Body of pancreas (tissue), 4 donors: Measurements from ENCODE around the gene LHX3. TPM values are rescaled to one million over a fixed set of nuclear protein-coding genes. Genes with fewer than 3 reads are reported as not detected.
"Not testable (repeated sequence)": the region's sequence is repeated elsewhere in the genome, so short reads cannot be mapped to it uniquely, and the experiment has no call there.

Experiments
- ATAC-seq: fragments of 150-250 bp; one replicate; pipeline ENCODE4 v1.9.1; 2016
- DNase-seq, 4 donors: peaks; one replicate each; pipeline ENCODE4 v3.0.0-alpha.2; 2019
- H3K27ac ChIP-seq, 4 donors: fragments of 200-600 bp; sonication (generic); 1 replicate in 3 of 4; 2 replicates in 1 of 4; pipeline versions ENCODE4 v1.5.1 to v1.6.1; 2016 to 2019; ENCODE audit warnings: mild to moderate bottlenecking in 1 of 4, mixed read lengths in 1 of 4, moderate library complexity in 1 of 4
- H3K27me3 ChIP-seq, 2 donors: fragments of 200-600 bp; sonication (generic); one replicate each; pipeline ENCODE4 v1.6.0; 2016; ENCODE audit warnings: mild to moderate bottlenecking in 1 of 2
- H3K36me3 ChIP-seq, 2 donors: fragments of 200-600 bp; sonication (generic); replicated peaks in 1 of 2; 2 replicates each; pipeline ENCODE4 v1.5.1; 2016; ENCODE audit warnings: low read depth in 2 of 2; ENCODE audit not compliant: insufficient read depth in 1 of 2
- H3K4me1 ChIP-seq: fragments of 200-600 bp; sonication (generic); one replicate; pipeline ENCODE4 v1.6.0; 2016
- H3K4me3 ChIP-seq, 2 donors: fragments of 200-600 bp; sonication (generic); 1 replicate in 1 of 2; 2 replicates in 1 of 2; pipeline ENCODE4 v1.5.1; 2016 to 2019
- H3K9me3 ChIP-seq, 3 donors: fragments of 200-600 bp; sonication (generic); 1 replicate in 2 of 3; 2 replicates in 1 of 3; pipeline ENCODE4 v1.5.1; 2016
- CTCF ChIP-seq, 7 experiments: fragments of 450-650 bp in 4 of 7; fragments of 200-600 bp in 3 of 7; sonication (generic) in 3 of 7; IDR thresholded peaks; one replicate each; pipeline ENCODE4 v1.5.1; 2016 to 2019; ENCODE audit warnings: antibody characterized with exemption in 7 of 7
- POLR2A ChIP-seq, 3 donors: fragments of 450-650 bp; IDR thresholded peaks; one replicate each; pipeline ENCODE4 v1.6.1; 2016; ENCODE audit warnings: antibody characterized with exemption in 3 of 3, mild to moderate bottlenecking in 2 of 3
- WGBS, 2 donors: methylation state at CpG; one replicate each; pipeline ENCODE4 v1.1.5; 2017; 5-methylcytosine and 5-hydroxymethylcytosine counted together
- intact Hi-C: fragments of 100-400 bp; cut with DNase I; formaldehyde crosslinking; loops from one replicate; pipeline ENCODE4 v1.15.1; 2023
- total RNA-seq, 2 donors: library from RNA; depleted of rRNA; stranded (reverse); fragments of >200 nt; gene quantifications; one replicate each; pipeline ENCODE4 v1.1.0, GENCODE V29; 2016

Gene LHX3
- total RNA-seq, 2 donors from 2014 or later = not detected

GRCh38 chr9:136239135-136239982 is 34.4 kb upstream of the LHX3 start:
- H3K4me3 ChIP-seq = no peak overlapping the region
- TF ChIP-seq CTCF (IDR thresholded peaks at IDR 0.05) (no peak), POLR2A (IDR thresholded peaks at IDR 0.05) (no peak)
- H3K9me3 ChIP-seq = no peaks in the 10 kb centered on the region
- peaks cover 0 to 4% of the 10 kb centered on the region in 2 donors for H3K36me3 ChIP-seq
- H3K4me1 ChIP-seq = peaks cover 67% of the 10 kb centered on the region
- 56 to 64% methylated on average over 22 to 25 of the region's 25 CpGs for WGBS, 2 donors
- intact Hi-C loops = no loop called here
- peak overlapping the region in 3 of 4 donors; percentile 4 to 22 (median 7) for H3K27ac ChIP-seq
- DNase-seq = peak in 3 of 4 donors; percentile 44 to 49 (median 47)
- peak; percentile 19 for ATAC-seq
- H3K27me3 ChIP-seq = no peaks in the 10 kb centered on the region

- H3K36me3 ChIP-seq = peaks cover 0 to 4% of the 10 kb centered on the region in 2 donors
- H3K9me3 ChIP-seq = no peaks in the 10 kb centered on the region
- ATAC-seq = no peak
- 77 to 91% methylated on average over 12 of the region's 12 CpGs for WGBS, 2 donors
- H3K27me3 ChIP-seq = no peaks in the 10 kb centered on the region
- H3K4me3 ChIP-seq = no peak overlapping the region
- H3K27ac ChIP-seq = no peak overlapping the region
- TF ChIP-seq POLR2A (IDR thresholded peaks at IDR 0.05) = no peak
- no peak for TF ChIP-seq CTCF (IDR thresholded peaks at IDR 0.05)
- peaks cover 57% of the 10 kb centered on the region for H3K4me1 ChIP-seq
- DNase-seq = no peak
- intact Hi-C loops = no loop called here
These were observed 33.4 kb upstream of the LHX3 start for GRCh38 chr9:136238342-136238732.

GRCh38 chr9:136237486-136238341 is 32.8 kb upstream of the LHX3 start:
- intact Hi-C loops = no loop called here
- no peak for ATAC-seq
- DNase-seq = peak in 1 of 4 donors; percentile 33
- Histone ChIP-seq H3K4me3 (no peak overlapping the region), H3K27ac (peak overlapping the region in 2 of 4 donors; percentile 23 to 30), H3K27me3 (no peaks in the 10 kb centered on the region), H3K36me3 (peaks cover 0 to 4% of the 10 kb centered on the region in 2 donors), H3K9me3 (no peaks in the 10 kb centered on the region), H3K4me1 (peaks cover 50% of the 10 kb centered on the region)
- 69 to 85% methylated on average over 9 to 32 of the region's 32 CpGs for WGBS, 2 donors
- TF ChIP-seq POLR2A (IDR thresholded peaks at IDR 0.05) = no peak
- TF ChIP-seq CTCF (IDR thresholded peaks at IDR 0.05) = no peak

GRCh38 chr9:136236471-136237410 is 31.8 kb upstream of the LHX3 start:
- H3K27me3 ChIP-seq, H3K36me3 ChIP-seq, H3K27ac ChIP-seq, intact Hi-C loops, H3K4me3 ChIP-seq, DNase-seq, ATAC-seq, H3K9me3 ChIP-seq: not testable (repeated sequence)
- peaks cover 41% of the 10 kb centered on the region for H3K4me1 ChIP-seq
- WGBS, 2 donors = 89 to 95% methylated on average over 8 to 35 of the region's 43 CpGs
